ENCODE results near the gene PGLYRP1. TPM values are rescaled to one million over a fixed set of nuclear protein-coding genes. Genes with fewer than 3 reads are reported as not detected.

Gene PGLYRP1
- total RNA-seq, 1 experiment from 2014 or later, result not detected

DNA sequence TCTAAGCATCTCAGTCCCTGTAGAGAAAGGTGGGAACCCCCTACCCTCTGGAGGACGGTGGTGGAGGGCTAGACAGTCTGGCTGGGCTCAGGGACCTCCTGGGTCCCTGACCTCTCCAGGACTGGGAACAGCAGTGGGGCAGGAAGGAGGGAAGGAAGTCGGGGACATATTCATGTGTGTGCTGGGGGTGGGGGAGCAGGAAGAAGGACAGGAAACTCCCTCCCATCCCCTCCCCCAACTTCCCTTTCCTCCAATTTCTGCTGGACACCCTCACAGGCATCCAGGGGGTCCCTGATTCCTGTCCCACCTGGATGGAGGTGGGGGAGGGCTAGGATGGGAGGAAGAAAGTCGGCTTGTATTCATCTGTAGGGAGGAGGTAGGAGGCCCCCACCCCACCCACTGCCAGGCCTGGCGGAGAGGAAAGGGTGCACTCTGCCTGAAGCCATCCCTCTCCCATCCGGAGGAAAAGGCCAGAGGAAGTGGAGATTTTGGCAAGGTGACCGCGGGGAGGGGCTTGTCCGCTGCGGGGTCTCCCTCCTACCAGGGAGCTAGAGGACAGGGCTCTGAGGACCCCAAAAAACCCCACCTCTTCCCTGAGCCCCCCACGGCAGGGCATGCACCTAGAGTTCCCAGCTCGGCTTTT, 51.5 kb downstream of the PGLYRP1 start:
- ATAC-seq, result no peak

DNA sequence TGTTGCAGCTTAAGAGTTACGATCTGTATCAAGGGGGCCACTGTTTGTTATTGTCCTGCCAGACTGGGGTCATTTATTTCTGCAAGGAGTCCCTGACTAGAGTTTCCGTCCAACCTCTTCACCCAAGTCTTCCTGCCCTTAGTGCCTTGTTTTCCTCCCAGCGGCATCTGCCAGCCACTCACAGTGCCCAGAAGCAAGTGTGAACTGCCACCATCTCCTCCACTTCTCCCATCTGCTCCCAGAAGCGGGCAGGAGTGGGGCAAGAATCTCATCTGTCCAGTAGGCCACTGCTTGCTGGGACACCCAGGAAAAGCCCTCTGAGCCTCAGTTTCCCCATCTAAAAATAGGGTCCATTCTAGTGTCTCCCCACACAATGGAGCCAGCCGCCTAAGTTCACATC, 53.2 kb downstream of the PGLYRP1 start:
- ChIA-PET CTCF (interaction anchor here (0.7 kb wide), 1 partner anchor 106 kb away, joined by 3 read pairs; the partner anchor contains the start of gene FOXA3), POLR2A (no interaction called here)
- DNase-seq (ENCODE audit: low spot score), result no peak
- Mint-ChIP-seq H3K4me3 (no peak overlapping the region), H3K4me1 (peaks cover 24% of the 10 kb centered on the region), H3K27ac (no peak overlapping the region), H3K9me3 (no peaks in the 10 kb centered on the region), H3K27me3 (ENCODE audit: low read depth) (peaks cover 74% of the 10 kb centered on the region), H3K36me3 (no peaks in the 10 kb centered on the region)
- TF ChIP-seq TEAD1 (CRISPR knock-in tag; IDR thresholded peaks at IDR 0.05) (no peak), CREM (CRISPR knock-in tag; IDR thresholded peaks at IDR 0.05) (no peak), MXD4 (CRISPR knock-in tag; IDR thresholded peaks at IDR 0.05; ENCODE audit: borderline replicate concordance) (no peak)
- no peak for ATAC-seq

More for the DNA sequence above, 51.5 kb downstream of the PGLYRP1 start:
- H3K4me1 Mint-ChIP-seq, result peaks cover 24% of the 10 kb centered on the region
- peak overlapping the region; percentile 59; the same call in 1 of the 2 replicates for H3K4me3 Mint-ChIP-seq
- peaks cover 80% of the 10 kb centered on the region for H3K27me3 Mint-ChIP-seq (ENCODE audit: low read depth)
- no peaks in the 10 kb centered on the region for H3K9me3 Mint-ChIP-seq
- TF ChIP-seq, protein P1, sequence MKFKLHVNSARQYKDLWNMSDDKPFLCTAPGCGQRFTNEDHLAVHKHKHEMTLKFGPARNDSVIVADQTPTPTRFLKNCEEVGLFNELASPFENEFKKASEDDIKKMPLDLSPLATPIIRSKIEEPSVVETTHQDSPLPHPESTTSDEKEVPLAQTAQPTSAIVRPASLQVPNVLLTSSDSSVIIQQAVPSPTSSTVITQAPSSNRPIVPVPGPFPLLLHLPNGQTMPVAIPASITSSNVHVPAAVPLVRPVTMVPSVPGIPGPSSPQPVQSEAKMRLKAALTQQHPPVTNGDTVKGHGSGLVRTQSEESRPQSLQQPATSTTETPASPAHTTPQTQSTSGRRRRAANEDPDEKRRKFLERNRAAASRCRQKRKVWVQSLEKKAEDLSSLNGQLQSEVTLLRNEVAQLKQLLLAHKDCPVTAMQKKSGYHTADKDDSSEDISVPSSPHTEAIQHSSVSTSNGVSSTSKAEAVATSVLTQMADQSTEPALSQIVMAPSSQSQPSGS (CRISPR knock-in tag; IDR thresholded peaks at IDR 0.05; ENCODE audit: borderline replicate concordance, low read depth), result no peak
- TF ChIP-seq ETV6 (CRISPR knock-in tag; IDR thresholded peaks at IDR 0.05) (peak; percentile 98), NFYB (CRISPR knock-in tag; conservative IDR thresholded peaks at IDR 0.05; ENCODE audit: low read depth) (no peak), TP53 (CRISPR knock-in tag; IDR thresholded peaks at IDR 0.05) (no peak), NFE2L1 (CRISPR knock-in tag; IDR thresholded peaks at IDR 0.05) (no peak)
- TF ChIP-seq, protein P2, sequence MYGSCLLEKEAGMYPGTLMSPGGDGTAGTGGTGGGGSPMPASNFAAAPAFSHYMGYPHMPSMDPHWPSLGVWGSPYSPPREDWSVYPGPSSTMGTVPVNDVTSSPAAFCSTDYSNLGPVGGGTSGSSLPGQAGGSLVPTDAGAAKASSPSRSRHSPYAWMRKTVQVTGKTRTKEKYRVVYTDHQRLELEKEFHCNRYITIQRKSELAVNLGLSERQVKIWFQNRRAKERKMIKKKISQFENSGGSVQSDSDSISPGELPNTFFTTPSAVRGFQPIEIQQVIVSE (CRISPR knock-in tag; IDR thresholded peaks at IDR 0.05; ENCODE audit: borderline replicate concordance), result no peak
- H3K27ac Mint-ChIP-seq, result no peak overlapping the region
- no peak for DNase-seq (ENCODE audit: low spot score)
- ChIA-PET POLR2A (no interaction called here), CTCF (interaction anchor here (1.9 kb wide), 1 partner anchor 11 kb away, joined by 11 read pairs; no protein-coding TSS in a partner anchor)
- H3K36me3 Mint-ChIP-seq, result no peaks in the 10 kb centered on the region

Small RNA genes lying within 50 kb of the gene (microRNA-seq; reads per million reads assigned to microRNA genes)
- gene MIR769 (ENCODE audit: borderline number of aligned reads), result 349 reads per million, percentile 80 among the genes with 10 or more reads in this experiment

Other genes starting within 250 kb of the PGLYRP1 start
- gene DMPK, start 240.6 kb downstream of the PGLYRP1 start, total RNA-seq (2021), result 34.4 to 42.7 TPM (median 38.8 TPM) in 3 replicates
- 50.2 to 60.7 TPM (median 56.6 TPM) in 3 replicates for gene DMWD, start 230.2 kb downstream of the PGLYRP1 start, total RNA-seq (2021)
- 0.16 to 0.39 TPM (median 0.25 TPM) in 3 replicates for gene RSPH6A, start 207.7 kb downstream of the PGLYRP1 start, total RNA-seq (2021)
- 105 to 111 TPM (median 106 TPM) in 3 replicates for gene SYMPK, start 159.9 kb downstream of the PGLYRP1 start, total RNA-seq (2021)
- 20.7 to 24.6 TPM (median 24.2 TPM) in 3 replicates for gene FOXA3, start 158.7 kb downstream of the PGLYRP1 start, total RNA-seq (2021)
- 29.8 to 32.3 TPM (median 30.3 TPM) in 3 replicates for gene IRF2BP1, start 136.9 kb downstream of the PGLYRP1 start, total RNA-seq (2021)
- 13.6 to 15.1 TPM (median 14.8 TPM) in 3 replicates for gene MYPOP, start 120.4 kb downstream of the PGLYRP1 start, total RNA-seq (2021)
- 0.13 to 0.18 TPM in 2 of 3 replicates, not detected in the other for gene NANOS2, start 108.3 kb downstream of the PGLYRP1 start, total RNA-seq (2021)
- gene NOVA2, start 49.2 kb downstream of the PGLYRP1 start, total RNA-seq (2021), result 11.3 to 15.6 TPM (median 15.4 TPM) in 3 replicates
- gene CCDC61, start 27.6 kb downstream of the PGLYRP1 start, total RNA-seq (2021), result 25.2 to 33.7 TPM (median 26.6 TPM) in 3 replicates
- 0.20 to 0.37 TPM (median 0.34 TPM) in 3 replicates for gene IGFL4, start 17.9 kb upstream of the PGLYRP1 start, total RNA-seq (2021)
- gene IGFL3, start 101.6 kb upstream of the PGLYRP1 start, total RNA-seq (2021), result not detected in 3 replicates
- not detected in 3 replicates for gene IGFL2, start 125.2 kb upstream of the PGLYRP1 start, total RNA-seq (2021)
- gene IGFL1, start 206.7 kb upstream of the PGLYRP1 start, total RNA-seq (2021), result not detected in 3 replicates